Peyer's patch (tissue), 4 donors: ENCODE data around the gene PKIG. TPM values are rescaled to one million over a fixed set of nuclear protein-coding genes. Genes with fewer than 3 reads are reported as not detected.

ENCODE experiments used
- DNase-seq, 3 donors: peaks; one replicate each; pipeline ENCODE4 v3.0.0-alpha.2; 2017 to 2019
- H3K27ac ChIP-seq, 4 donors: fragments of 200-600 bp; sonication (generic); one replicate each; pipeline ENCODE4 v1.5.1; 2016 to 2019
- H3K27me3 ChIP-seq, 2 donors: fragments of 200-600 bp; sonication (generic); one replicate each; pipeline ENCODE4 v1.5.1; 2019
- H3K36me3 ChIP-seq, 3 donors: fragments of 200-600 bp; sonication (generic); one replicate each; pipeline ENCODE4 v1.5.1; 2016 to 2019
- H3K4me1 ChIP-seq, 4 donors: fragments of 200-600 bp; sonication (generic); one replicate each; pipeline ENCODE4 v1.5.1; 2016 to 2019
- H3K4me3 ChIP-seq, 4 donors: fragments of 200-600 bp; sonication (generic); 1 replicate in 3 of 4; 2 replicates in 1 of 4; pipeline ENCODE4 v1.5.1; 2016 to 2019; ENCODE audit warnings: mild to moderate bottlenecking in 1 of 4
- H3K9me3 ChIP-seq, 4 donors: fragments of 200-600 bp; sonication (generic); one replicate each; pipeline ENCODE4 v1.5.1; 2016 to 2019; ENCODE audit warnings: mild to moderate bottlenecking in 1 of 4
- CTCF ChIP-seq, 6 experiments: fragments of 450-650 bp in 4 of 6; fragments of 200-600 bp in 2 of 6; sonication (generic) in 1 of 6; IDR thresholded peaks; one replicate each; pipeline ENCODE4 v1.5.1; 2017 to 2019; ENCODE audit warnings: antibody characterized with exemption in 6 of 6, mild to moderate bottlenecking in 3 of 6, moderate library complexity in 1 of 6
- POLR2A ChIP-seq, 2 donors: fragments of 450-650 bp; IDR thresholded peaks; one replicate each; pipeline ENCODE4 v1.5.1; 2017; ENCODE audit warnings: antibody characterized with exemption in 2 of 2, mild to moderate bottlenecking in 2 of 2, moderate library complexity in 2 of 2
- total RNA-seq, 4 donors: library from RNA; depleted of rRNA; stranded (reverse); fragments of >200 nt; gene quantifications; one replicate each; pipeline ENCODE4 v1.1.0, GENCODE V29; 2016

The PKIG gene
- total RNA-seq, 4 donors from 2014 or later: 27.9 to 60.2 (median 28.3) TPM

GRCh38 chr20:44600758-44601201, 18.4 kb downstream of the PKIG start:
- TF ChIP-seq POLR2A (IDR thresholded peaks at IDR 0.05) (no peak), CTCF (IDR thresholded peaks at IDR 0.05) (no peak)
- no peaks in the 10 kb centered on the region for H3K27me3 ChIP-seq
- no peaks in the 10 kb centered on the region for H3K36me3 ChIP-seq
- no peak overlapping the region for H3K4me3 ChIP-seq
- H3K9me3 ChIP-seq: no peaks in the 10 kb centered on the region
- peak in 1 of 3 donors; percentile 36 for DNase-seq
- H3K27ac ChIP-seq: peak overlapping the region; percentile 58 to 88 (median 72)
- H3K4me1 ChIP-seq: peaks cover 0 to 64% (median 24%) of the 10 kb centered on the region in 4 donors

DNA sequence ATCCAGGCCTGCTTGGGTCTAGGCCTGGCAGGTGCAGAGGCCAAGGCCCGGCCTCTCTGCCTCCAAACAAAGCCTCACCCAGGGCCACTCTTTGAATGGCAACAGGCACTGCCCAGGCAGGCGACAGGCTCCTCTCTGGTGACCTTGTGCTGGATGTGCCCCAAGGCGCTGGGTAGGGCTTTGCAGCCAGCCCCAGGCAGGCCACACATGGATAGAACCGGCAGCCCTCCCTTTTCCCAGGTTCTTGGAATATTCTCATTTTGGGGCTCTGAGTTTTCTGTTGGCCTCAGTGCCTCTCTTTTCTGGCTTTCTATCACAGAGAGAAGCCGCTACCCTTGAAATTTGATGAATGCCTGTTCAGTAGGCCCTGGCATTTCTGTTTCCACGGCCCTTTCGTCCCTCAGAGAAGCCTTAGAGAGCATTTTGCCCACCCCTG, 18.9 kb downstream of the PKIG start:
- TF ChIP-seq CTCF (IDR thresholded peaks at IDR 0.05) (no peak), POLR2A (IDR thresholded peaks at IDR 0.05) (no peak)
- DNase-seq: peak in 1 of 3 donors; percentile 43

DNA sequence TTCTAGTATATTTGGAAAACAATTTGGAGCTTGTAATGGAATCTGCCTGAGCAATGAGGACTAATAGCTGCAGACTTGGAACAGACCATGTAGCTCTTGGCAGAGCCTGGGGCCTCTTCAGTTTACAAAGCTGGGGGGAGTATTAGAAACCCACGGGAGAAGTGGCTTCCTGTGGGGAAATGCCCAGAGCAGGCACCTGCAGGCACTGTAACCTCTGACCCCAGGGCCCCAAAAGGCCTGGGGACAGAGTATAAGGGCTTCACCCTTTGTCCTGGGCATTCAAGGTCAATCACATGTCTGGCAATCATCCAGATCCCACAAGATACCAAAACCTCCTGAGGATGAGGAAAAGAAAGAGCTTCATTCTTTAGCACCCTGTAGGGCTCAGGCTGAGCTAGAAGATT, 19.4 kb downstream of the PKIG start:
- Histone ChIP-seq H3K9me3 (peaks cover 0 to 4% (median 0%) of the 10 kb centered on the region in 4 donors), H3K36me3 (no peaks in the 10 kb centered on the region), H3K4me1 (peaks cover 0 to 58% (median 22%) of the 10 kb centered on the region in 4 donors), H3K4me3 (no peak overlapping the region), H3K27me3 (no peaks in the 10 kb centered on the region), H3K27ac (peak overlapping the region; percentile 58 to 88 (median 64))
- TF ChIP-seq POLR2A (IDR thresholded peaks at IDR 0.05): no peak
- DNase-seq: peak in 1 of 3 donors; percentile 63

More for the DNA sequence above, 18.9 kb downstream of the PKIG start:
- no peaks in the 10 kb centered on the region for H3K9me3 ChIP-seq
- no peak overlapping the region for H3K4me3 ChIP-seq
- peak overlapping the region; percentile 58 to 88 (median 72) for H3K27ac ChIP-seq
- no peaks in the 10 kb centered on the region for H3K36me3 ChIP-seq
- H3K27me3 ChIP-seq: no peaks in the 10 kb centered on the region
- peaks cover 0 to 61% (median 23%) of the 10 kb centered on the region in 4 donors for H3K4me1 ChIP-seq

- H3K4me3 ChIP-seq: no peak overlapping the region
- peaks cover 0 to 4% (median 0%) of the 10 kb centered on the region in 4 donors for H3K9me3 ChIP-seq
- DNase-seq: peak in 1 of 3 donors; percentile 32
- peaks cover 0 to 43% (median 16%) of the 10 kb centered on the region in 4 donors for H3K4me1 ChIP-seq
- TF ChIP-seq POLR2A (IDR thresholded peaks at IDR 0.05): no peak
- no peak for TF ChIP-seq CTCF (IDR thresholded peaks at IDR 0.05)
- no peaks in the 10 kb centered on the region for H3K27me3 ChIP-seq
- peak overlapping the region in 1 of 4 donors; percentile 38 for H3K27ac ChIP-seq
- H3K36me3 ChIP-seq: no peaks in the 10 kb centered on the region
Observed at GRCh38 chr20:44603327-44603726, 20.9 kb downstream of the PKIG start.

DNA sequence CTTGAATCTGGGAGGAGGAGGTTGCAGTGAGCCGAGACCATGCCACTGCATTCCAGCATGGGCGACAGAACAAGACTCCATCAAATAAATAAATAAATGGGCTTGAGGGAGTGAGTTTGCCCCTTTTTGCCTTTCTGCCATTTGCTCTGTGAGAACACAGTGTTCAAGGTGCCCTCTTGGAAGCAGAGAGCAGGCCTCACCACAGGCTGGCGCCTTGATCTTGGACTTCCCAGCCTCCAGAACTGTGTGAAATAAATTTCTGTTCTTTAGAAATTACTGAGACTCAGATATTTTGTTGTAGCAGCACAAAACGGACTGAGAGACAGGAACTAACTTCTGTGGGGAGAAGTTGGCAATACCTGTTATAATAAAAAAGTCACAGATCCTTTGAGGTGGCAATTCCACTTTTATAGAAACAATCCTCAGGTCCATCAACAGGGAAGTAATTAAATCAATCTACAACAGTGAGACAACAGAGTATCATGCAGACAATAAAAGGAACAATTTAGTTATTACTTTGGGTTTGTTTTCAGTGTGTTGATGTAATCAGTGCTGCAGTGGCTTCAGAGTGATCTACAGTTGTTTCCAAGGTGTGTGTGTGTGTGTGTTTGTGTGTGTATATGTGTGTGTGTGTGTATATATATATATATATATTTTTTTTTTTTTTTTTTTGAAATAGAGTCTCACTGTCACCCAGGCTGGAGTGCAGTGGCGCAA, 24.5 kb downstream of the PKIG start:
- Histone ChIP-seq H3K4me1 (peaks cover 0 to 31% (median 8%) of the 10 kb centered on the region in 4 donors), H3K9me3 (peaks cover 0 to 4% (median 0%) of the 10 kb centered on the region in 4 donors), H3K27me3 (no peaks in the 10 kb centered on the region), H3K4me3 (no peak overlapping the region), H3K36me3 (no peaks in the 10 kb centered on the region), H3K27ac (no peak overlapping the region)
- no peak for DNase-seq
- no peak for TF ChIP-seq CTCF (IDR thresholded peaks at IDR 0.05)
- TF ChIP-seq POLR2A (IDR thresholded peaks at IDR 0.05): no peak

DNA sequence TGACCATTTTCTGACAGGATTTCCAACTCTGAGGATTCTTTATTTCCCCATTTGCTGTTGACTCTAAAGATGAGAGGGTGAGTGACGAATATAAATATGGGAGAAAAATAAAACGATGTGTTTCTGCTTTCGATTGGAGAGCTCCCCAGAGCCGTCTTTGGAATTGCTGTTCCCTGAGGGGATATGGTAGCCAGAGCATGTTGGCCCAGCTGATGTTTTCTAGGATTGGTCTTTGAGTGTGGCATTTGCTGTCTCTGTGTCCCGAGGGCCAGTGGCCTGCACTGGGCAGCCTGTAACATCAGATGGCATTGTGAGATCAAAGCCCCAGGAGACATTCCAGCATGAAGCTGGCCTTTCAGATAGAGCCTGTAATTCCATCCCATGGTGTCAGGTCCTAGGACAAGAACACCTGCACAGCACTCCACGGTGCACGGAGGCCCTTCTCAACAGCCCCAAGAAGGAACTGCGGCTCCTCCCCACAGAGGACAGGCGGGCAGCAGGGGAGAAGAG, 26.7 kb downstream of the PKIG start:
- peak overlapping the region in 1 of 4 donors; percentile 35 for H3K4me3 ChIP-seq
- H3K27me3 ChIP-seq: no peaks in the 10 kb centered on the region
- no peak for TF ChIP-seq CTCF (IDR thresholded peaks at IDR 0.05)
- no peak for TF ChIP-seq POLR2A (IDR thresholded peaks at IDR 0.05)
- peaks cover 0 to 4% (median 0%) of the 10 kb centered on the region in 4 donors for H3K9me3 ChIP-seq
- peak overlapping the region; percentile 64 to 80 (median 68) for H3K27ac ChIP-seq
- peak in 1 of 3 donors; percentile 44 for DNase-seq
- H3K4me1 ChIP-seq: peaks cover 0 to 19% (median 8%) of the 10 kb centered on the region in 4 donors
- no peaks in the 10 kb centered on the region for H3K36me3 ChIP-seq
